Stimulated activated CD4-positive, alpha-beta T cell treated with anti-CD3 and anti-CD28 coated beads, Interleukin-4, amount 100 ng/mL, for 4 hours (primary cell): ENCODE data around the gene MIER2.
"Not testable (repeated sequence)": the region's sequence is repeated elsewhere in the genome, so short reads cannot be mapped to it uniquely, and the experiment has no call there.

ENCODE experiments used
- DNase-seq, 2 experiments: peaks; one replicate each; pipeline ENCODE4 v3.0.0-alpha.2; 2020

MIER2 gene, protein sequence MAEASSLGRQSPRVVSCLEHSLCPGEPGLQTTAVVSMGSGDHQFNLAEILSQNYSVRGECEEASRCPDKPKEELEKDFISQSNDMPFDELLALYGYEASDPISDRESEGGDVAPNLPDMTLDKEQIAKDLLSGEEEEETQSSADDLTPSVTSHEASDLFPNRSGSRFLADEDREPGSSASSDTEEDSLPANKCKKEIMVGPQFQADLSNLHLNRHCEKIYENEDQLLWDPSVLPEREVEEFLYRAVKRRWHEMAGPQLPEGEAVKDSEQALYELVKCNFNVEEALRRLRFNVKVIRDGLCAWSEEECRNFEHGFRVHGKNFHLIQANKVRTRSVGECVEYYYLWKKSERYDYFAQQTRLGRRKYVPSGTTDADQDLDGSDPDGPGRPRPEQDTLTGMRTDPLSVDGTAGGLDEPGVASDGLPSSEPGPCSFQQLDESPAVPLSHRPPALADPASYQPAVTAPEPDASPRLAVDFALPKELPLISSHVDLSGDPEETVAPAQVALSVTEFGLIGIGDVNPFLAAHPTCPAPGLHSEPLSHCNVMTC

DNA sequence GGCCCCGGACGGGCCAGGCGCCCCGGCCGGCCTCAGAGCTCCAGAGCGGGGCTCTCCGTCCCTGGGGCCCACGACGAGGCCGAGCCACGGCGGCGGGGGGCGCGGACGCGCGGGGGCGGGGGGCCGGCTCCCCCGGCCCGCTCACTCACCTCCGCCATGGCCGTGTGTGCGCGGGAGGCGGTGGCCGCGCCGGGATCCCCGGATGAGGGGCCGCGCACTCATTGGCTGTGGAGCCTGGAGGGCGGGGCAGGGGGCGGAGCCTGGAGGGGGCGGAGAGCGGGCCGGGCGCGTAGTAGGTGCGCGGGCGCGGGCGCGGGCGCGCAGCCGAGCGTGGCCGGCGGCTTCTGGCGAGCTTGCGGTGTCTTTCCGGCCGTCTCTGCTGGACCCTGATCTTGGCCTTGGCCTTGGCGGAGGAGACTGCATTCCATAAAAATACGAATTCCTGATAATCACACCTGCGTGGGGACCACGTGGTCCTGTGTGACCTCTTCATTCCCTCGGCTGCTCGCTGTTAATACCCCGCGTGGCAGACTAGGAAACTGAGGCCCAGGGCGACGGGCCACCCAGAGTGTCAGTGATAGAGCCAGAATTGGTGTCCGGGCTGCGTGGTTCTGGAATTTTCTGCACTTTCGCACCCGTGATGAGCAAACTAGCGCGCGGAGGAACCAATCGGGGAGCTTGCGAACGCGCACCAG, at the start of gene MIER2:
Gene MIER2, minus strand, starts transcription at position 172 of the 695 bp plus-strand sequence. Its CDS starts 14 bp downstream, at position 158.
- peak; percentile 88 to 91 for DNase-seq

DNA sequence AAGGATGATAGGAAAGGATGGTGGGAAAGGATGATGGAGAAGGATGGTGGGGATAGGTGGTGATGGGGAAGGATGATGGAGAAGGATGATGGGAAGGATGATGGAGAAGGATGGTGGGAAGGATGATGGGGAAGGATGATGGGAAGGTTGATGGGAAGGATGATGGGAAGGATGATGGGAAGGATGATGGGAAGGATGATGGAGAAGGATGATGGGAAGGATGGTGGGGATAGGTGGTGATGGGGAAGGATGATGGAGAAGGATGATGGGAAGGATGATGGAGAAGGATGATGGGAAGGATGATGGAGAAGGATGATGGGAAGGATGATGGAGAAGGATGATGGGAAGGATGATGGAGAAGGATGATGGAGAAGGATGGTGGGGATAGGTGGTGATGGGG, 49.0 kb upstream of the MIER2 start:
- DNase-seq = not testable (repeated sequence)

DNA sequence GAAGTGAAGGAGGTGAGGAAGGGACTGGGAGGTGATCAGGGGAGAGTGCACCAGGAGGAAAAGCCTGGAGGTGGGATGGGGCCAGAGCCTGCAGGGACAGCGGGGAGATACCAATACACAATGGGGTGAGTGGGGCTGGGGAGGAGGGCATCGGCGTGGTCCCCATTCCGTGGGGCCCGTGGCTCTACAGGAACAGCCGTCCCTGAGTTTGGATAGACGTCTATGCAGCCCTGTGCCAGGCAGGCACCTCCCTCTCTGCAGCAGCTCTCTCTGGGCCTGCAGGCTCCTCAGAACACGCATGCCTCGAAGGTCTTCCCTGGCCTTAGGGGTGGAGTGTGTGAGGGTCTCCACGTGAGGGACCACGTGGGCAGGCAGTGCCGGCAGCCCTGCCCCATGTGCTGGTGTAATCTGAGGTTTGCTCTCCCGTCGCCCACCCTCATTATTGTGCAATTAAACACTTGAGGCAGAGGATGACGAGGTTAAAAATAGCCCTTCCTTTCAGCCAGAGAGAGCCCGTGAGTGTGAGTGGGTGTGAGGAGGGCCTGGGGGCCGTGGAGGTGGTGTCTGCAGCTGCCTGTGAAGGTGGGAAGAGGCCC, 47.9 kb upstream of the MIER2 start:
- no peak for DNase-seq

DNA sequence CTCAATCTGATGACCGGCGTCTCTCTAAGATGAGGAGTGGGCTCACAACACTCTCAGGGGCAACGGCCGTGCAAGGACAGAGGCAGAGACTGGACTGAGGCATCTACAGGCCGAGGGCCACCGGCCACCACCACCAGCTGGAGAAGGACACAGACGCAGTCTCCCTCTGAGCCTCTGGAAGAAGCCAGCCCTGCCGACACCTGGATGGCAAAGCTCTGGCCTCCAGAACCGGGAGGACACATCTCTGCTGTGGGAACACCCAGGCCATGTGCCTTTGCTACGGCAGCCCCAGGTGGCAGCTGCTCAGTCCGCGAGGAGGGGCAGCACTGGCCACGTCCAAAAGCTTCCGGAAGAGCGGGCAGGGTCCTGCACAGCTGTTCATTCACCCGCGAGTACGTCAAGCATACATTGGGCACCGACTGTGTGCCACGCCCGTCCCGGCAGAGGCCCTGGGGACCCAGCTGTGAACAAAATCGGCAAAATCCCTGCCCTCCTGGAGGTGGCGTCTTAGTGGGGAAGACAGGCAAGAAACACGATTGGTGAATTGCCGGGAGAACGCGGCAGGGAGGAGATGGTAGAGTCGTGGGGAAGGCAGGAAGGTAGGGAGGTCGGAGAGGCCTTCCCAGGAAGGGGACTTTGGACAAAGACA, 47.3 kb upstream of the MIER2 start:
- no peak for DNase-seq

DNA sequence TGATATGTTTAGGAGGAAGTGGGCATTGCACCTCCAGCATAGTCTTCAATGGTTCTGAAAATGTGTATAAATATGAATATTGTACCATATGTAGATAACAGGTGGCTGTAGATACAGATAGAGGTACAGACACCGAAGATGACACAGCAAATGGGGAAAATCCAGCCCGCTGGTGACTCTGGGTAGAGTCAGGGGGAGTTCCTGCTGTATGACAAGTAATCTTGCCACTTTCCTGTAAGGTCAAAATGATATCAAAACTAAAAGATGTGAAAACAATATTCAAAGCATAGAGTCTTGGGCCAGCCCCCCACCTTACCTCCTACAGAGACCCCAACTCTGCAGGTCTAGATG, 46.6 kb upstream of the MIER2 start:
- no peak for DNase-seq

DNA sequence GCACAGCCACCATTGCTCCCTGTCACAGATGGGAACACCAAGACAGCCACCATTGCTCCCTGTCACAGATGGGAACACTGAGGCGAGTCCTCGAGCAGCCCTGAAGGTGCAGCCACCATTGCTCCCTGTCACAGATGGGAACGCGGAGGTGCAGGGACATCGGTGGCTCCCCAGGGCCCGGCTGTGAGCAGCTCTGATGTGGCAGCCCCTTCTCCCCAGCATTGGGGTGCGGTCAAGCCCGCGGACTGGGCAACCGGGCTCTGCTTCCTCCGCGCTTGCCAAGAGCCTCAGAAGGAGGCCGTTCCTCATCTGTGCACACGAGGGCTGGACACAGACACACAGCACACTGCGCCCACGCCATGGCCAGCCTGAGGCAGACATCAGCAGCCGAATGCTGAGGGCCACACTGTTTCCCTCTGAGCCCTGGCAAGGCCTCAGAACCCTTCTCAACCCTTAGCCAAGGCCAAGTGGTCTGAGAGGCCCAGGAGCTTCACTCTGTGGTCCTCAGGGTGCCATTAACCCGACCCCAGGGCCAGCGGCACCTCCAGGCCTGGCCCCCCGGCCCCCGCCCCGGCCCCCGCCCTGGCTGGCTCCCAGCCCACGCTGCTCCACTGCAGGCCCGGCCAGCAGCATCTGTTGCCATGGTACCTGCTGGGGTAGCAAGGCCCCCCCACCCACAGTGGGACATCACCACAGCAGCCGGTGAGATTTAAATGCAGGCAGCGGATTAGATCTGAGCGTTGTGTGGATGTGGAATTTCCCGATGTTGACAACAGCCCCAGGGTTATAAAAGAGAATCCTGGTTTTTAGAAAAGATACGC, 46.0 kb upstream of the MIER2 start:
- DNase-seq = no peak

DNA sequence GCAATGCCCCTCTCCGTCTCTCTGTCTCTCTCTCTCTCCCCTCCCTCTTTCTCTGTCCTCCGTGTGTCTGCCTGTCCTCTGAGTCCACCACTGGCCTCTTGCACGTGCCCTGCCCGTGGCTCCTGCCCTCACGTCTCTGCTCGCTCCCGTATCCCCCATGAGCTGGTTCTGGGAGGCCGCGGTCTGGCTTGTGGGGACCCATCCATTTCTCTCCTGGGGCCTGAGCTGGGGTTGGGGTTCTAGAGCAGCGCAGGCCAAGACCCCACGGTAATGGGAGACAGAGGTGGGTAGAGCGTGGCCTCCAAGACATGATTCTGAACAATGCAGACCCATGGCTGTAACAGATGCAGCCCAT, 45.3 kb upstream of the MIER2 start:
- no peak for DNase-seq

DNA sequence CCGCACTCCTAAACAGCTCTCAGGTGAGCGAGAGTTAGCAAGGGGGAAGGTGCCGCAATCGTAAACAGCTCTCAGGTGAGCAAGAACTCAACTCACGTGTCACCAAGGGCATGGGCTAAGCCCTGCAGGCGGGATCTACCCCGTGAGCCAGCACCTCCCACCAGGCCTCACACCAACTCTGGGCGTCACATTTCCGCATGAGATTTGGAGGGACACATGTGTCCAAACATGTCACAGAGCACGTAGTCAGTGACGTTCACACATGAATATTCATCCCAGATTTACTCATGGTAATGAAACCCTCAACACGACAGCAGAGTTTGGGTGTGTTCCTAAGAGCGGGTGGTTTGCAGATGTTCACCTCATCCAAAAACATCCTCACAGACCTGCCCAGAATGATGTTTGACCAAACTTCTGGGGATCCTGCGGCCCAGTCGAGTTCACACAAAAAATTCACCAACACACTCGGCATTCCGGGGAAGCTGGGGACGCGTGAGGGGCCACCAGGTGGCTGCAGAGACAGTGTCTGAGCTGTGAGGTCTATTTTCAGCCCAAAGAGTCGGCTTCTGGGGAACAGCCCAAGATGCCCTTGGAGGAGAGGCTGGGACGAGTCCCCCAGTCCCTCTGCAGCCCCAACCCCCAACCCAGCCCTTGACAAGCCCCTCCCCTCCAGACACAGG, 44.8 kb upstream of the MIER2 start:
- DNase-seq = no peak

DNA sequence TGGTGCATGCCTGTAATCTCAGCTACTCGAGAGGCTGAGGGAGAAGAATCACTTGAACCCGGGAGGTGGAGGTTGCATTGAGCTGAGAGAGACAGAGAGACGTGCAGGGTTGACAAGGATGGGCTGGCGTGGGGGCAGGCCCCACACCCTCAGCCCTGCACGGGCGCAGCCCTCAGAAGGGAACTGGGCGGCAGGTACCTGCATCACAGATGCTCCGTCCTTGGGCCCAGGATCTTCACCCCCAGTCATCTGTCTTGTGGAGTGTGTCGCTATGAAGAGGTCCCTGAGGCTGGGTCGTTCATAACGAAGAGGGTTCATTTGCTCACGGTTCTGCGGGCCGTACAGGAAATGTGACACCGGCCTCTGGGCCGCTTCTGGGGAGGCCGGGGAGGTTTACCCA, 44.1 kb upstream of the MIER2 start:
- no peak for DNase-seq

DNA sequence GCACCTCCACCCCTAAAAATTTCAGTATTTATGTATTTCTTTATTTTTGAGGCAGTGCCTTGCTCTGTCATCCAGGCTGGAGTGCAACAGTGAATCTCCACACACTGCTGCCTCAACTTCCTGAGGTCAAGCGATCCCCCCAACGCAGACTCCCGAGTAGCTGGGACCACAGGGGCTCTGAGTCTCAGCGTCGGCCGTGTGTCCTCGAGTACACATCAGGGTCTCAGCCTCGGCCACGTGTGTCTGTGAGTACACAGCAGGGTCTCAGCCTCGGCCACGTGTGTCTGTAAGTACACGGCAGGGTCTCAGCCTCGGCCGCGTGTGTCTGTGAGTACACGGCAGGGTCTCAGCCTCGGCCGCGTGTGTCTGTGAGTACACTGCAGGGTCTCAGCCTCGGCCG, 43.2 kb upstream of the MIER2 start:
- DNase-seq = no peak

DNA sequence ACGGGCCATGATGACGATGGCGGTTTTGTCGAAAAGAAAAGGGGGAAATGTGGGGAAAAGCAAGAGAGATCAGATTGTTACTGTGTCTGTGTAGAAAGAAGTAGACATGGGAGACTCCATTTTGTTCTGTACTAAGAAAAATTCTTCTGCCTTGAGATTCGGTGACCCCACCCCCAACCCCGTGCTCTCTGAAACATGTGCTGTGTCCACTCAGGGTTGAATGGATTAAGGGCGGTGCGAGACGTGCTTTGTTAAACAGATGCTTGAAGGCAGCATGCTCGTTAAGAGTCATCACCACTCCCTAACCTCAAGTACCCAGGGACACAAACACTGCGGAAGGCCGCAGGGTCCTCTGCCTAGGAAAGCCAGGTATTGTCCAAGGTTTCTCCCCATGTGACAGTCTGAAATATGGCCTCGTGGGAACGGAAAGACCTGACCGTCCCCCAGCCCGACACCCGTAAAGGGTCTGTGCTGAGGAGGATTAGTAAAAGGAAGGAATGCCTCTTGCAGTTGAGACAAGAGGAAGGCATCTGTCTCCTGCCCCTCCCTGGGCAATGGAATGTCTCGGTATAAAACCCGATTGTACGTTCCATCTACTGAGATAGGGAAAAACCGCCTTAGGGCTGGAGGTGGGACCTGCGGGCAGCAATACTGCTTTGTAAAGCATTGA, 42.2 kb upstream of the MIER2 start:
- DNase-seq = not testable (repeated sequence)

DNA sequence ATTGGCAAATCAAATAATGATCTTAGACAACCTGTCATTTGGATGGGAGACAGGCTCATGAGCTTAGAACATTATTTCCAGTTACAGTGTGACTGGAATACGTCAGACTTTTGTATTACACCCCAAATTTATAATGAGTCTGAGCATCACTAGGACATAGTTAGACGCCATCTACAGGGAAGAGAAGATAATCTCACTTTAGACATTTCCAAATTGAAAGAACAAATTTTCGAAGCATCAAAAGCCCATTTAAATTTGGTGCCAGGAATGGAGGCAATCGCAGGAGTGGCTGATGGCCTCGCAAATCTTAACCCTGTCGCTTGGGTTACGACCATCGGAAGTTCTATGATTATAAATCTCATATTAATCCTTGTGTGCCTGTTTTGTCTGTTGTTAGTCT, 41.6 kb upstream of the MIER2 start:
- not testable (repeated sequence) for DNase-seq

DNA sequence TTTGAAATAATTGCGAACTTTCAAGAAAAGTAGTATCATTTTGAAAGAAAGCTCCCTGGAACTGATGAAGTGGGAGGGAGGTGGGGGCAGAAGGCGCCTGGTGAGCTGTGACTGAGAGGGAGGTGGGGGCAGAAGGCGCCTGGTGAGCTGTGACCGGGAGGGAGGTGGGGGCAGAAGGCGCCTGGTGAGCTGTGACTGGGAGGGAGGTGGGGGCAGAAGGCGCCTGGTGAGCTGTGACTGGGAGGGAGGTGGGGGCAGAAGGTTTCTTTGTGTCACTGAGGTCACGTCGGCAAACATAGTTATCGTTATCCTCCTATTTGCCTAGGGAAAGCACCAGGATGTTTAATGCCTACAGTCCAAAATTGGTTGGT, 40.2 kb upstream of the MIER2 start:
- DNase-seq = peak in 1 of 2 experiments; percentile 11

DNA sequence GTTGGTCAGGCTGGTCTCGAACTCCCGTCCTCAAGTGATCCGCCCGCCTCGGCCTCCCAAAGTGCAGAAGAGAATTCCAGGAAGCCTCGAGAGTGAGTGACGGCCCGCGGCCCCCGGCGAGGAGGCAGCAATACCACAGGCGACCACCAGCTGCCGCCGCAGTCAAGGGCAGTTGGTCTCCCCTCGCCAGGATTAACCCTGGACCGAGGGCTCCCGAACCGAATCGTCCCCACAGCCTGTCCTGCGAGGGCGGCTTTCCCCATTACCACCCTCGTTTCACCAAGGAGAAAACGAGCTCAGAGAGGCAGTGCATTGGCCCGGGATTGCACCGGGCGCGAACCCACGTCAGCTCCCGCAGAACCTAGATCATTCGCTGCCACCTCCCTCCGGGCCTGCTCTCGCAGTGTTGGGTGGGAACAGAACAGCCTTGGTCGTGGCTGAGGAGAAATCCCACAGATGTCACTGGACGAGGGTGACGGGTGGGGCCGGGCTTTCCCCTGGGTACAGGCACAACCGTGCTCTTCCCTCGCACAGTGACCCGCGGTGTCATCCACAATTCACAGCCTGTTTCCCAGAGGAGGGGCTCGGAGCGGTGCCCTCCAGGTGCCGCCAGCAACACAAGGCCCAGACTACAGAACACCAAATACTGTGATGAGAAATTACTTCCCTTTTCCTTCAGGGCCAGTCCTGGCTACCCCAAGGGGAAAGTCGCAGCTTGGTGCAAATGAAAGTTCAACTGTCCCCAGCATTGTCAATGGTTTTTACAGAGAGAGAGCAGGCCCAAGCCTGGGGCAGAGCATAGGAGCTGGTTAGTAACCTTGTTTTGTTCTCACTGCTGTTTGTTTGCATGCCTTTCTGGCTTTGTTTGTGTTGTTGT, 39.6 kb upstream of the MIER2 start:
- no peak for DNase-seq

DNA sequence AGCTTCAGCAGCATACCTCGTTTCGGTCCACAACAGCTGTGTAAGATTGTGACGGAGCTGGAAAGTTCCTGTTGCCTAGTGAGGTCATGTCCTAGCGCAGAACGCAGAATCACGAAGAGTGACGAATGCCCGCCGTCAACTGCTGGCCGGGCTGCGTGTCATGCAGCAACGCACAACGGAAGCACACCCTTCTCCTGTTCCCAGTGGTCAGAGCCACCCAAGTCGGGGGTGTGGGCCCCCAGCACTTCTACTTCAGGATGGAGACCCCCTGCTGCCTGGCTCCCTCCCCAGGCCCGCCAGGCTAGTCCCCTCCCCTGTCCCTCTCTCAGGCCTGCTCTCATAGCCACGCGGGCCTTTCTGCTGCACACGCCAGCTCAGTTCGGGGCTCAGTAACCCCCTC, 38.4 kb upstream of the MIER2 start:
- DNase-seq = no peak

DNA sequence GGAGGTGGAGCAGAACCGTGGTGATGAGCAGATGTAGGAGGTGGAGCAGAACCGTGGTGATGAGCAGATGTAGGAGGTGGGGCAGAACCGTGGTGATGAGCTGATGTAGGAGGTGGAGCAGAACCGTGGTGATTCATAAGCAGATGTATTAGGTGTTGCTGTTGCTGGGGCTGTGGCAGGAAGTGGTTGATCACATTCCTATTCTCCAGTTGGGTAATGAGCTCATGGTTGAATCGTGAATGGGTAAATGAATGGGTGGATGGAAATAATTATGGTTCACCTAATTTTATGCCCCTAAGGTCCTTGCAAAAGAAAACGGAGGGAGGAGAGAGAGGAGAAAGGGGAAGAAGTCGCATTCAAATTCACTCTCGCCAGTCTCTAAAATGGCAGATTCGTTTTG, 38.0 kb upstream of the MIER2 start:
- DNase-seq = peak in 1 of 2 experiments; percentile 71

DNA sequence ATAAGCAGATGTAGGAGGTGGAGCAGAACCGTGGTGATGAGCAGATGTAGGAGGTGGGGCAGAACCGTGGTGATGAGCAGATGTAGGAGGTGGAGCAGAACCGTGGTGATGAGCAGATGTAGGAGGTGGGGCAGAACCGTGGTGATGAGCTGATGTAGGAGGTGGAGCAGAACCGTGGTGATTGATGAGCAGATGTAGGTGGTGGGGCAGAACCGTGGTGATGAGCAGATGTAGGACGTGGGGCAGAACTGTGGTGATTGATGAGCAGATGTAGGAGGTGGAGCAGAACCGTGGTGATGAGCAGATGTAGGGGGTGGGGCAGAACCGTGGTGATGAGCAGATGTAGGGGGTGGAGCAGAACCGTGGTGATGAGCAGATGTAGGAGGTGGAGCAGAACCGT, 37.3 kb upstream of the MIER2 start:
- peak in 1 of 2 experiments; percentile 46 for DNase-seq

DNA sequence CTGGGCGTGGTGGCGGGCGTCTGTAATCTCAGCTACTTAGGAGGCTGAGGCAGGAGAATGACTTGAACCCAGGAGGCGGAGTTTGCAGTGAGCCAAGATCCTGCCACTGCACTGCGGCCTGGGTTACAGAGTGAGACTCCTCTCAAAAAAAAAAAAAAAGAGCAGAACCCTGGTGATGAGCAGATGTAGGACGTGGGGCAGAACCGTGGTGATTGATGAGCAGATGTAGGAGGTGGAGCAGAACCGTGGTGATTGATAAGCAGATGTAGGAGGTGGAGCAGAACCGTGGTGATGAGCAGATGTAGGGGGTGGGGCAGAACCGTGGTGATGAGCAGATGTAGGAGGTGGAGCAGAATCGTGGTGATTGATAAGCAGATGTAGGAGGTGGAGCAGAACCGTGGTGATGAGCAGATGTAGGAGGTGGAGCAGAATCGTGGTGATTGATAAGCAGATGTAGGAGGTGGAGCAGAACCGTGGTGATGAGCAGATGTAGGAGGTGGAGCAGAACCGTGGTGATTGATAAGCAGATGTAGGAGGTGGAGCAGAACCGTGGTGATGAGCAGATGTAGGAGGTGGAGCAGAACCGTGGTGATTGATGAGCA, 36.1 kb upstream of the MIER2 start:
- DNase-seq = not testable (repeated sequence)

DNA sequence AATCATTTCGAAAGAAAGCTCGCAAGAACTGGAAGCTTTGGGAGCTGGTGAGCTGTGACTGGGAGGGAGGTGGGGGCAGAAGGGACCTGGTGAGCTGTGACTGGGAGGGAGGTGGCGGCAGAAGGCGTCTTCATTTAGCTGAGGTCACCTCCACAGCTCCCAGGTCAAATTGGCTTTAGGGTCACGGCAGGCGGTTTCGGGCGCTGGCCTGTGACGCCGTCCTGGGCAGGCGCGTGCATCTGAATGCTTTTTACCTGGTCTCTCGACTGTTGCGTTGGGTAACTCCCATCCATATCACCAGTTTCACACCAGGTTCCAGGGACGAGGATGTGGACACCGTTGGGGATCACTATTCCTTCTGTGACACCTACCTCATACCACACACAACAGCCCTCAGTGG, 35.2 kb upstream of the MIER2 start:
- DNase-seq = no peak

DNA sequence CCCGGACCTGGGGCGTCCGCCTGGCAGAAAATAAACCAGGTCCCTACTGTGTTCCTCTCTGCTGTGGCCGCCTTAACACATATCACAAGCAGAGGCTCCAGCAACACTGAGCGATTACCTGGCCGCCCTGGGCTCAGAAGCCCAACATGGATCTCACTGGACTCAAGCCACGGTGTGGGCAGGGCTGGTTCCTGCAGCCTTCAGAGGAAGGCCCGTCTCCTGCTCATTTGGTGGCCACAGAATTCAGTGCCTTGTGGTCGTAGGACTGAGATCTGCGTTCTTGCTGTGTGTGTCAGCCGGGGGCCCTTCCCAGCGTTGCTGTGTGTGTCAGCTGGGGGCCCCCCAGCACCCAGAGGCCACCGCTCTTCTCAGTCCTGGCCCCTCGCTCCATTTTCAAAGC, 34.1 kb upstream of the MIER2 start:
- DNase-seq = no peak
